Gastrocnemius medialis (tissue), 4 donors: ENCODE results near the gene MFSD8. TPM values are rescaled to one million over a fixed set of nuclear protein-coding genes. Genes with fewer than 3 reads are reported as not detected.

Experiments
- ATAC-seq, 2 donors: fragments of 150-250 bp; one replicate each; pipeline ENCODE4 v1.9.1; 2016
- DNase-seq, 2 donors: peaks; one replicate each; pipeline ENCODE4 v3.0.0-alpha.2; 2019
- H3K27ac ChIP-seq, 4 donors: fragments of 200-600 bp; sonication (generic); 1 replicate in 1 of 4; 2 replicates in 3 of 4; pipeline ENCODE4 v1.5.1; 2016 to 2018; ENCODE audit warnings: mild to moderate bottlenecking in 2 of 4, moderate library complexity in 1 of 4
- H3K27me3 ChIP-seq, 3 donors: fragments of 200-600 bp; sonication (generic) in 2 of 3; 1 replicate in 1 of 3; 2 replicates in 2 of 3; pipeline versions ENCODE4 v1.5.1 to v1.6.0; 2016 to 2019; ENCODE audit warnings: mild to moderate bottlenecking in 1 of 3, moderate library complexity in 1 of 3
- H3K36me3 ChIP-seq, 2 donors: fragments of 200-600 bp; sonication (generic) in 1 of 2; one replicate each; pipeline ENCODE4 v1.5.1; 2017 to 2018
- H3K4me1 ChIP-seq, 2 donors: fragments of 200-600 bp; sonication (generic) in 1 of 2; one replicate each; pipeline ENCODE4 v1.5.1; 2016 to 2017; ENCODE audit warnings: mild to moderate bottlenecking in 2 of 2
- H3K4me3 ChIP-seq, 4 donors: fragments of 200-600 bp; sonication (generic) in 3 of 4; 1 replicate in 1 of 4; 2 replicates in 3 of 4; pipeline ENCODE4 v1.5.1; 2016 to 2019; ENCODE audit warnings: mild to moderate bottlenecking in 2 of 4
- H3K9me3 ChIP-seq, 3 donors: fragments of 200-600 bp; sonication (generic) in 2 of 3; 1 replicate in 1 of 3; 2 replicates in 2 of 3; pipeline ENCODE4 v1.5.1; 2016 to 2019
- CTCF ChIP-seq, 5 experiments: fragments of 450-650 bp in 3 of 5; fragments of 200-600 bp in 2 of 5; sonication (generic) in 2 of 5; IDR thresholded peaks in 4 of 5; conservative IDR thresholded peaks in 1 of 5; 1 replicate in 4 of 5; 2 replicates in 1 of 5; pipeline ENCODE4 v1.5.1; 2016 to 2019; ENCODE audit warnings: antibody characterized with exemption in 5 of 5, mild to moderate bottlenecking in 3 of 5, moderate library complexity in 3 of 5
- POLR2A ChIP-seq, 2 donors: fragments of 450-650 bp; IDR thresholded peaks; one replicate each; pipeline ENCODE4 v1.6.1; 2017; ENCODE audit warnings: antibody characterized with exemption in 2 of 2, mild to moderate bottlenecking in 2 of 2, moderate library complexity in 2 of 2
- in situ Hi-C, 4 donors: fragments of 200-750 bp; cut with MboI; loops; one replicate each; pipeline versions ENCODE4 v1.15.0 to v1.8.0; 2017; ENCODE audit warnings: low sequenced_read_pairs in 4 of 4
- intact Hi-C: fragments of 100-400 bp; cut with DNase I; formaldehyde crosslinking; loops from one replicate; pipeline ENCODE4 v1.15.1; 2023; ENCODE audit warnings: low total_unique reads
- total RNA-seq, 4 donors: library from RNA; depleted of rRNA; stranded (reverse); fragments of >200 nt; gene quantifications; one replicate each; pipeline versions ENCODE4 v1.1.0 to v1.2.3, GENCODE V29; 2016

Gene MFSD8
- total RNA-seq, 4 donors from 2014 or later, result 5.6 to 13.2 (median 7.5) TPM

- ATAC-seq (no peak), DNase-seq (no peak)
- Histone ChIP-seq H3K27ac (no peak overlapping the region), H3K9me3 (no peaks in the 10 kb centered on the region), H3K4me1 (no peaks in the 10 kb centered on the region), H3K36me3 (no peaks in the 10 kb centered on the region), H3K27me3 (no peaks in the 10 kb centered on the region), H3K4me3 (no peak overlapping the region)
- in situ Hi-C loops, result no loop called here
- no peak for TF ChIP-seq CTCF (IDR thresholded peaks at IDR 0.05 in 4 of 5, conservative IDR thresholded peaks at IDR 0.05 in 1 of 5)
- no peak for TF ChIP-seq POLR2A (IDR thresholded peaks at IDR 0.05)
- intact Hi-C loops, result no loop called here
These were observed 68.9 kb downstream of the MFSD8 start for GRCh38 chr4:127896069-127896468.

GRCh38 chr4:127889903-127890302 lies 75.1 kb downstream of the MFSD8 start:
- Histone ChIP-seq H3K36me3 (no peaks in the 10 kb centered on the region), H3K4me3 (no peak overlapping the region), H3K27ac (no peak overlapping the region), H3K9me3 (no peaks in the 10 kb centered on the region), H3K4me1 (no peaks in the 10 kb centered on the region), H3K27me3 (no peaks in the 10 kb centered on the region)
- intact Hi-C loops (no loop called here), in situ Hi-C loops (loop anchor here in 1 of 4 donors (10.0 kb wide), 2 partner anchors 105 to 975 kb away; partner anchors contain the start of gene HSPA4L)
- TF ChIP-seq POLR2A (IDR thresholded peaks at IDR 0.05) (no peak), CTCF (IDR thresholded peaks at IDR 0.05 in 4 of 5, conservative IDR thresholded peaks at IDR 0.05 in 1 of 5) (no peak)
- ATAC-seq (no peak), DNase-seq (no peak)

GRCh38 chr4:127888559-127888958 lies 76.4 kb downstream of the MFSD8 start:
- in situ Hi-C loops (loop anchor here in 1 of 4 donors (10.0 kb wide), 2 partner anchors 104 to 976 kb away; partner anchors contain the start of gene HSPA4L), intact Hi-C loops (no loop called here)
- no peaks in the 10 kb centered on the region for H3K36me3 ChIP-seq
- TF ChIP-seq CTCF (IDR thresholded peaks at IDR 0.05 in 4 of 5, conservative IDR thresholded peaks at IDR 0.05 in 1 of 5) (no peak), POLR2A (IDR thresholded peaks at IDR 0.05) (no peak)
- ATAC-seq (no peak), DNase-seq (no peak)
- H3K27me3 ChIP-seq, result no peaks in the 10 kb centered on the region
- H3K4me1 ChIP-seq, result no peaks in the 10 kb centered on the region
- no peak overlapping the region for H3K27ac ChIP-seq
- H3K9me3 ChIP-seq, result no peaks in the 10 kb centered on the region
- no peak overlapping the region for H3K4me3 ChIP-seq

GRCh38 chr4:127881563-127881864 lies 83.5 kb downstream of the MFSD8 start:
- no peak for DNase-seq
- no peak for TF ChIP-seq CTCF (IDR thresholded peaks at IDR 0.05 in 4 of 5, conservative IDR thresholded peaks at IDR 0.05 in 1 of 5)
- no peak for TF ChIP-seq POLR2A (IDR thresholded peaks at IDR 0.05)
- intact Hi-C loops (loop anchor here (2.0 to 5.0 kb wide), 2 partner anchors 86 to 99 kb away; partner anchors contain the start of genes ABHD18, HSPA4L and MFSD8), in situ Hi-C loops (loop anchor here in 1 of 4 donors (10.0 kb wide), 2 partner anchors 97 to 983 kb away; partner anchors contain the start of gene HSPA4L)
- Histone ChIP-seq H3K4me3 (peak overlapping the region; percentile 63 to 83 (median 74)), H3K4me1 (peaks cover 7 to 10% of the 10 kb centered on the region in 2 donors), H3K9me3 (no peaks in the 10 kb centered on the region), H3K27me3 (no peaks in the 10 kb centered on the region), H3K27ac (no peak overlapping the region), H3K36me3 (no peaks in the 10 kb centered on the region)
- no peak for ATAC-seq
